PFSK-1 (cell line): Measurements from ENCODE around the gene SIX2.

Source experiments
- FOXP2 ChIP-seq: optimal IDR thresholded peaks from 2 replicates; pipeline ENCODE3; 2011; ENCODE audit warnings: borderline replicate concordance, control low read depth, inconsistent platforms; ENCODE audit not compliant: insufficient read depth; ENCODE audit errors: extremely low read length, extremely low read depth
- POLR2AphosphoS5 ChIP-seq: IDR thresholded peaks from 2 replicates; pipeline ENCODE4 v1.6.1; 2012; ENCODE audit warnings: low read depth, mild to moderate bottlenecking, control low read depth, low read length, moderate library complexity
- SIN3A ChIP-seq: IDR thresholded peaks from 2 replicates; pipeline ENCODE4 v1.6.1; 2012; ENCODE audit warnings: mild to moderate bottlenecking, low read length, moderate library complexity, borderline replicate concordance; ENCODE audit not compliant: insufficient read depth
- TAF1 ChIP-seq: IDR thresholded peaks from 2 replicates; pipeline ENCODE4 v1.6.1; 2012; ENCODE audit warnings: low read length, control low read depth, borderline replicate concordance; ENCODE audit not compliant: insufficient read depth
- TF ChIP-seq, protein P1 (sequence below), 2 experiments: IDR thresholded peaks; 2 replicates each; pipeline versions ENCODE4 v1.6.1 to v1.8.0; 2011 to 2012; ENCODE audit warnings: low read depth in 2 of 2, low read length in 2 of 2, control low read depth in 1 of 2, inconsistent platforms in 1 of 2, mild to moderate bottlenecking in 1 of 2, moderate library complexity in 1 of 2; ENCODE audit not compliant: insufficient read depth in 1 of 2

Gene SIX2

DNA sequence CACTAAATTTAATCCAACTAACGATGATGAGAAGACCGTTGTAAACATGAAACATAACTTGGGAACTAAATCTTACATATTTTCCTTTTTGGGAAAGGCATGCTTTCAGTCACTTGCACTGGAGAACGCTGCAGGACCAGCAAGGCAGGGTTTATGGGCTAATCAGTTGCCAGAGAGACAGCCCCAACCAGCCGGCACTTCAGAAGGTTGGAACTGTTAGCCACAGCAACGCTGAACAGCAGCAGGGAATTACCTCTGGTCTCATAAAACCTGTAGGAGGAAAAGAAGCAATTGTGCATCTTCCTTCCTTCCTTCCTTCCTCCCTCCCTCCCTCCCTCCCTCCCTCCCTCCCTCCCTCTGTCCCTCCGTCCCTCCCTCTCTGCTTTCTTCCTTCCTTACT lies 33.9 kb upstream of the SIX2 start:
- TF ChIP-seq TAF1 (no peak), FOXP2 (no peak), SIN3A (no peak), POLR2AphosphoS5 (no peak)
- TF ChIP-seq, protein P1, sequence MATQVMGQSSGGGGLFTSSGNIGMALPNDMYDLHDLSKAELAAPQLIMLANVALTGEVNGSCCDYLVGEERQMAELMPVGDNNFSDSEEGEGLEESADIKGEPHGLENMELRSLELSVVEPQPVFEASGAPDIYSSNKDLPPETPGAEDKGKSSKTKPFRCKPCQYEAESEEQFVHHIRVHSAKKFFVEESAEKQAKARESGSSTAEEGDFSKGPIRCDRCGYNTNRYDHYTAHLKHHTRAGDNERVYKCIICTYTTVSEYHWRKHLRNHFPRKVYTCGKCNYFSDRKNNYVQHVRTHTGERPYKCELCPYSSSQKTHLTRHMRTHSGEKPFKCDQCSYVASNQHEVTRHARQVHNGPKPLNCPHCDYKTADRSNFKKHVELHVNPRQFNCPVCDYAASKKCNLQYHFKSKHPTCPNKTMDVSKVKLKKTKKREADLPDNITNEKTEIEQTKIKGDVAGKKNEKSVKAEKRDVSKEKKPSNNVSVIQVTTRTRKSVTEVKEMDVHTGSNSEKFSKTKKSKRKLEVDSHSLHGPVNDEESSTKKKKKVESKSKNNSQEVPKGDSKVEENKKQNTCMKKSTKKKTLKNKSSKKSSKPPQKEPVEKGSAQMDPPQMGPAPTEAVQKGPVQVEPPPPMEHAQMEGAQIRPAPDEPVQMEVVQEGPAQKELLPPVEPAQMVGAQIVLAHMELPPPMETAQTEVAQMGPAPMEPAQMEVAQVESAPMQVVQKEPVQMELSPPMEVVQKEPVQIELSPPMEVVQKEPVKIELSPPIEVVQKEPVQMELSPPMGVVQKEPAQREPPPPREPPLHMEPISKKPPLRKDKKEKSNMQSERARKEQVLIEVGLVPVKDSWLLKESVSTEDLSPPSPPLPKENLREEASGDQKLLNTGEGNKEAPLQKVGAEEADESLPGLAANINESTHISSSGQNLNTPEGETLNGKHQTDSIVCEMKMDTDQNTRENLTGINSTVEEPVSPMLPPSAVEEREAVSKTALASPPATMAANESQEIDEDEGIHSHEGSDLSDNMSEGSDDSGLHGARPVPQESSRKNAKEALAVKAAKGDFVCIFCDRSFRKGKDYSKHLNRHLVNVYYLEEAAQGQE (IDR thresholded peaks at IDR 0.05; ENCODE audit: insufficient read depth in 1 of 2, low read depth in 2 of 2, low read length in 2 of 2), result no peak

DNA sequence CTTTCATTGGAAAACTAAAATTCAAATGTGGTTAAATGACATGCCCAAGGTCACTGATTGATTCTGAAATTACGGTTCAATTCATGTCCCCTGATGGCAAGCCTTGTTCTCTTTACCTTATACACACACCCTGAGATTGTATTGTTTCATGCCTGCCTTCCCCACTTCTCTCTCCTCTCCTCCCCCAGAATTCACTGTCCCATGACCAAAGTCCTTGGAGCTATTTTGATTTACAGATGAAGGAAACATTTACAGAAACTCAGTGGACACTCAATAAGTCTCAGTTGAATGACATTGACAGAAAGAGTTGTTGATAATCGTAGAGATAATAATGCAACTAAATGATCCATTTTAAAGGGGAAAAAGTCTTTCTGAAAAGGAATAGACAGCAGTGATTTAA lies 33.1 kb upstream of the SIX2 start:
- TF ChIP-seq, protein P1 (IDR thresholded peaks at IDR 0.05; ENCODE audit: insufficient read depth in 1 of 2, low read depth in 2 of 2, low read length in 2 of 2), result no peak
- TF ChIP-seq FOXP2 (no peak), POLR2AphosphoS5 (no peak), TAF1 (no peak), SIN3A (no peak)

DNA sequence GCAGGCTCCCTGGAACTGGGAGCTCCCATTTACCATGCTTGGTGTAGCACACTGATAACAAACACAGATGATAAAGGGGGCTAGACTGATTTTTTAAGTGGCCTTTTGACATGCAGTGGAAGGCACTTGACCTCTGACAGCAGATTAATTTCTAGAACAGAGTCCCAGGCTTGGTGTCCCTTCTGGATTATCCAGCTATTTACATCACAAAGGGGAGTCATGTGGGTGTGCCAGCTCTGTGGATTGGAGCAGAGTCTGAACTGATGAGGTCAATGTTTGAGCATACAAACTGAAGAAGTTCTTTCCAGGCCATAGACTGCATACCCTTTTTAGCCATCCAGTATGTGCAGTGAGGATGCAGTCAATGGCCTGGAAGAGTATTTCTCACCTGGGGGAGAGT lies 31.5 kb upstream of the SIX2 start:
- TF ChIP-seq POLR2AphosphoS5, result no peak

DNA sequence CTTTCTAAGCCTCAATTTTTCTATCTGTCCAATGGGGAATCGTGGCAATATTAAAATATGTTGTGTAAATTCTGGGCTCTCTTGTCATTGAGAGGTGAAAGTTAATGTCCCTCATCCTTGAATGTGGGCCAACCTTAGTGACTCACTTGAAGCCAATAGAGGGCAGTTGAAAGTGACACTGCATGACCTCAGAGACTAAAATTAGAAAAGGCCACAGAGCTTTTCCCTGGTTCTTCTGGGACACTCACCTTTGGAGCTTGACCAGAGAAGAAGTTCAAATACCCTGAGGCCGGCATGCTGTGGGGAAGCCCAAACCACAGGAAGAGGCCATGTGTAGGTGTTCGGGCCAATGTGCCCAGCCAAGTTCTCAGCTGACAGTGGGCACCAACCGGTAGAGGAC lies 24.1 kb upstream of the SIX2 start:
- TF ChIP-seq TAF1, result no peak

DNA sequence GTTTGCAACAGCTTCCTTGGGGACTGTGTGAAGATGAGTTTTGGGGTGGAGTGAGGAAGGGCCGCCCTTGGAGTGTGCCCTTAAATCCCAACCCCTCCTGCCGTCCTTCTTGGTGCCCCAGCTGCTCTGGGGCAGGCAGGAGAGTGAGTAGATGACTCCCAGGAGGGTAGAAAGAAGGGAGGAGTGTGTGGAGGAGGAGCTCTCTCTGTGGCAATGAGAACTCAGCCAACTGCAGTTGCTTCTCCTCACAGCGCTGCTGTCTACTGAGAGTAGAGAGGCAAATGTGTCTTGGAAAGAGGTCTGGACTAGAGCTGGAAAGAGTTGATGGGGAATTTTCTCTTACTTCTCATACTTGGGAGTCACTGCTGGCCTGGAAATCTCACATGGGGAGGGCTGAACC lies 21.8 kb upstream of the SIX2 start:
- TF ChIP-seq SIN3A (no peak), POLR2AphosphoS5 (no peak)

DNA sequence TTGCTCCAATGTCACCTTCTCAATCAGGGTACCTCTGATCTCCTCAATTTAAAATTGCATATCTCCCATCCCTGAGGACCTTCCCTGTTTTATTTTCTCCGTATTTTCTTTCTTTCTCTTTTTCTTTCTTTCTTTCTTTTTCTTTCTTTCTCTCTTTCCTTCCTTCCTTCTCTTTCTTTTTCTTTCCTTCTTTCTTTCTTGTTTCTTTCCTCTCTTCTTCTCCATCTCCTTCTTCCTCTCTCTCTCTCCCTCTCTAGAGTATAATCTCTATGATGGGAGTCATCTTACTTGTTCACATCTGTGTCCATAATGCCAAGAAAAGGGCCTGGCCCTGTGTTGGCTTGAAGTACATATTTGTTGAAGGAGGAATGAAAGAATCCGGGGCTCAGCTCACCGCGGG lies 21.3 kb upstream of the SIX2 start:
- TF ChIP-seq FOXP2 (no peak), TAF1 (no peak), SIN3A (no peak), POLR2AphosphoS5 (no peak)
- TF ChIP-seq, protein P1 (IDR thresholded peaks at IDR 0.05; ENCODE audit: insufficient read depth in 1 of 2, low read depth in 2 of 2, low read length in 2 of 2), result no peak

DNA sequence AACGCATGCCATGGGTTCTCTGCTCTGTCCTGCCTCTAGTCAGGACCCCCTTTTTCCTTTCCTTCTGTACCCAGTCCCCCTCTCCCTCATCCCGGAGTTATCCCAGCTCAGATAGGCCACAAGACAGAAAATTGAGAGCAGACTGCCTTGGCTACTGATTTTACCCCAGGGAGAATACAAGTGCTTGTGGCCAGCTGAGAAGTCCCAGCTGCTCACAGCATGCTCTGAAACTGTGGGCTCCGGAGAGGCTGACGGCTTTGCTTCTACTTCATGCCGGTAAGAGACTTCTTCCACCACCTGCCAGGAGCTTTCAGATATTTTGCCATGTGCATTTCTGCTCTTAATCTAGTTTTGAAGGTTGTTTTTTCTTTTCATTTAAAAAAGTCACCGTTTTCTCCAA lies 20.0 kb upstream of the SIX2 start:
- TF ChIP-seq FOXP2, result no peak
- no peak for TF ChIP-seq SIN3A
- TF ChIP-seq POLR2AphosphoS5, result no peak
- TF ChIP-seq TAF1, result no peak
- TF ChIP-seq, protein P1 (IDR thresholded peaks at IDR 0.05; ENCODE audit: insufficient read depth in 1 of 2, low read depth in 2 of 2, low read length in 2 of 2), result no peak
